C4-2B (cell line): ENCODE results near the gene GPR180.

Source experiments
- H3K27ac ChIP-seq: fragments of 450-650 bp; 2 replicates; pipeline ENCODE4 v1.5.1; 2017
- CTCF ChIP-seq: fragments of 450-650 bp; conservative IDR thresholded peaks from 2 replicates; pipeline ENCODE4 v1.5.1; 2017; ENCODE audit warnings: mild to moderate bottlenecking
- ZFX ChIP-seq: fragments of 450-650 bp; IDR thresholded peaks from 2 replicates; pipeline ENCODE4 v1.6.1; 2017

GPR180 gene

DNA sequence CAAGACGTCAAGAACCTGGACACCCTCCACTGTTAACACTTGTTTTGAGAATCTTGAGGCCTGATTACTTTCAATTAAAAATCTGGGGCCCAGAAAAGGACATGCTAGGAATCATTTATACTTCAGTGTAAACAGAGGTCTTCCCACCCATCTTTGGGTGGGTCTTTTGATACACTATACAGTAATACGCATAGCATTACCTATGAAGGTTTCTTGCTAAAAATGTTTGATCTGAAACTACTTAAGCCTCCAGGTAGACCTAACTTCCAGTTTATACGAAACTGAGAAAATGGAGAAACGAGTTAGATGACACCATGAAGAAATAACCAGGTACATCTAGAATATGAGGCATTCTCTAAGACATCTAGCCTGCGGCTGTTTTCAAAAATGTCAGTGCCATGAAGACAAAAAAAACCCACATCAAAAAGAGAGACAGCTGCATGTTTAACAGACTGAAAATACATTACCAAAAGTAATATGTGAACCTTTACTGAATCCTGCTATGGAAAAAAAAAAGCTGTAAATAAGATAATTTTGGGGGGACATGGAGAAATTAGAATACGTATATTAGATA lies 42.3 kb upstream of the GPR180 start:
- TF ChIP-seq ZFX (no peak), CTCF (no peak)
- H3K27ac ChIP-seq: no peak overlapping the region

- H3K27ac ChIP-seq: no peak overlapping the region
- TF ChIP-seq CTCF (no peak), ZFX (no peak)
Measured at GRCh38 chr13:94560116-94560515, 41.5 kb upstream of the GPR180 start.

DNA sequence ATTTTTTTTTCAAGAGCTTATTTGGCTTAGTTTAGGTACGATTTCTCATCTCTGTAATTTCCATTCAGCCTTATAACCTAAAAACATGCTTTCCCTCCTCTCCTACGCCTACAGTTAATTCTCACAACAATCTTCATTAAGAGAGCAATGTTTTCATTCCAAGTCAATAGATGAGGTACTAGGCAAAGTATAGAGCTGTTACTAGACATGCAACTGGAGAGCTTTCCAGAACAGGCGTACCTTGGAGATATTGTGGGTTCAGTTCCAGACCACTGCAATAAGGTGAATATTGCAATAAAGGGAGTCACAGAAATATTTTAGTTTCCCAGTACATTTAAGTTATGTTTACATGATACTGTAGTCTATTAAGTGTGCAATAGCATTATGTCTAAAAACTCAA lies 40.5 kb upstream of the GPR180 start:
- TF ChIP-seq CTCF: no peak
- no peak for TF ChIP-seq ZFX
- no peak overlapping the region for H3K27ac ChIP-seq

- TF ChIP-seq CTCF (no peak), ZFX (no peak)
- no peak overlapping the region for H3K27ac ChIP-seq
Measured at GRCh38 chr13:94567581-94567980, 34.1 kb upstream of the GPR180 start.

DNA sequence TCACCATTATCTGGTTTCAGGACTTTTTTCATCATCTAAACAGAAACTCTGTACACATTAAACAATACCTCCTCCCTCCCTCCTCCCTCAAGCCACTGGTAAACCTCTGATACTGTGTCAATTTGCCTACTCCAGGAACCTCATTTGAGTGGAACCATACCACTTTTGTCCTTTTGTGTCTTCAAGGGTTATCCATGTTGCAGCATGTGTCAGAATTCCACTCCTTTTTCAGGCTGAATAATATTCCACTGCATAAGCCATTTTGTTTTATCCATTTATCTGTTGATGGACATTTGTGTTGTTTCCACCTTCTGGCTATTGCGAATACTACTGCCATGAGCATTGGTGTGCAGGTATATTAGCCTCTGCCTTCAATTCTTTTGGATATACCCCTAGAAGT lies 33.2 kb upstream of the GPR180 start:
- no peak for TF ChIP-seq CTCF
- TF ChIP-seq ZFX: no peak
- no peak overlapping the region for H3K27ac ChIP-seq

DNA sequence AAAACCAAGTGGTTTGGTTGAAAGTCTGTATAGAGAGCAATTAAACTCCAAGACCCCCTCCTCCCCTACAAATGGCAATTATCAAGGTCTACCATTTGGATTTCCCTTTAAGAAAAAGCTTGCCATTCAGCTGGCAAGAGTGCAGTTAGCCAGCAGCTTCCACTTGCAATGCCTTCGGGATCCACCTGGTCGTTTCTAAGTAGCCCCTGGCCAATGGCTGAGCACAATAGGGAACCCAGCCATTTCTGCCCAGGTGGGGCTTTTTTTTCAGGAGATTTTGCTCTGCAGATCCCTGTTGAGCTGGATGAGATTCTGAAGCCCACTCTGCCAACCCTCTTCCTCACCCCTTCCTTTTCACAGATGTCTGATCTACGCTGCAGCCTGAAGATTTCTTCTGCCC lies 32.0 kb upstream of the GPR180 start:
- H3K27ac ChIP-seq: no peak overlapping the region
- TF ChIP-seq CTCF: no peak
- TF ChIP-seq ZFX: no peak

DNA sequence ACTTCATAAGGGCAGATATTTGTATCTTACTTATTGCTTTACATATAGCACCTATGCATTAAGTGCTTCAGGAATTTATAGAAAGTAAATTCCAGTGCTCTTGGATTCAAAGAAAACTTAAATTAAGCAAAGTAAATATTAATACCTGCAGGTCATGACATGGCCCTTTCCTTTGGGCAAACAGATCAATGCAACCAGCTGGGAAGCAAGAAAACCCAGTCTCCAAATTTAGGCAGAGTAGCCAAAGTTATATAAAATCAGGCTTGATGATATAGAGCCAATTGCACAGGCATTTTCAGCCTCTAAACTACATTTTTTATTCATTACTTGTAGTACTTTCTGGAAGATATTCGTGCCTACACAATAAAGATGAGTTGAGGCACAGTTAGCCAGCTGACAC lies 22.6 kb upstream of the GPR180 start:
- H3K27ac ChIP-seq: no peak overlapping the region
- no peak for TF ChIP-seq ZFX
- no peak for TF ChIP-seq CTCF
